NCI-H187 (cell line): ENCODE measurements around the gene EFHB.
"Not testable (repeated sequence)": the region's sequence is repeated elsewhere in the genome, so short reads cannot be mapped to it uniquely, and the experiment has no call there.

Experiments
- DNase-seq, 2 experiments: peaks; one replicate each; lab custom pipeline; 2025; lab: John Stamatoyannopoulos, UW

EFHB gene

GRCh38 chr3:19931180-19931692, 2.8 kb downstream of the EFHB start:
- DNase-seq, result no peak

DNA sequence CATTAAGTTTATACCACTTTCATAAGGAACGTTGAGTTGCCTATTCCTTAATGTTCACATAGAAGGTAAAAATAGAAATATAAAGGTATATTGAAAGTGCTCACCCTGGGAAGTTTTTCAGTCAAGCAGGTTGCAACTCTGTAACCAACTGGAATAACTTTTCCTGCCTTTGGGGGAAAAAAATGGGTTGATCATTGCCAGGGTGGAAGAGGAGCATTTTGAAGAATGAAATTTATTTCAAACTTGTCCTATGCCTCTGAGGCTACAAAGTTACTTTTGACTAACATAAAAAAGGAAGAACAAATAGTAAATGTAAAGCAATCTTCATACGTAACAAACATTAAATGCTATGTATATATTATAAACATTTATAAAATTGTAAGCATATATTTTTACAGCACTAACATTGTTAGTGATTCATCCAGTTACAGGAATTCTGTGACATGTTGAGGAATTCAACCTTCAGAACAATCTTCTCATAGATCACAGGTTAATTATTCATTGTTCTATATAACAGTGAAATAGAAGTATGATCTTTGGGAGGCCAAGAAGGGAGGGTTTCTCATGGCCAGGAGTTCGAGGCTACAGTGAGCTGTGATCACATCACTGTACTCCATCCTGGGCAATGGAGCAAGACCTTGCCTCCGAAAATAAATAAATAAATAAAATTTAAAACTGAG, 13.5 kb downstream of the EFHB start:
- DNase-seq, result no peak

DNA sequence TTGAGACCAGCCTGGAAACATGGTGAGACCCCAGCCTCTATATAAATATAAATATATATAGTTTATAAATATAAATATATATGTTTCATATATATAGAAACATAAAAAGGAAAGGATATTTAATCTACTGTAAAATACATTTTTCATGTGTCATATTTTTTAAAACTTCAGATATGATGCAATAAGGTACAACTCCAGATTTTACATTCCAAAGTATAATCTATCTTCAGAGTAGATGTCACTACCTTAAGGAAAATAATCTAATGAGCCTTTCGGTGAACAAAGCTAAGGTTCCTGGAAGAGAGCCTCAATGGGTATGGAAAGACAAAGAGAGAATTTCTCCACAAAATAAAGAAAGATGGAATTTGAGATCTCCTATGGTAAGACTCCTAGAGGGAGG, 16.9 kb downstream of the EFHB start:
- no peak for DNase-seq

DNA sequence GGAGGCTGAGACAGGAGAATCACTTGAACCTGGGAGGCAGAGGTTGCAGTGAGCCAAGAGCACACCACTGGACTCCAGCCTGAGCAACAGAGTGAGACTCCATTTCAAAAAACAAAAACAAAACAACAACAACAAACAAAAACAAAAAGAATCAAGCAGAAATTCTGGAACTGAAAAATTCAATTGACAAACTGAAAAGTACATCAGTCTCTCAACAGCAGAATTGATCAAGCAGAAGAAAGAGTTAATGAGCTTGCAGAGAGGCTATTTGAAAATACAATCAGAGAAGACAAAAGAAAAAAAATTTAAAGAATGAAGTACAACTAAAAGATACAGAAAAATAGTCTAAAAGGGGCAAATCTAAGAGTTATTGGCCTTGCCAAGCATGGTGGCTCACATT, 22.6 kb downstream of the EFHB start:
- DNase-seq, result no peak

DNA sequence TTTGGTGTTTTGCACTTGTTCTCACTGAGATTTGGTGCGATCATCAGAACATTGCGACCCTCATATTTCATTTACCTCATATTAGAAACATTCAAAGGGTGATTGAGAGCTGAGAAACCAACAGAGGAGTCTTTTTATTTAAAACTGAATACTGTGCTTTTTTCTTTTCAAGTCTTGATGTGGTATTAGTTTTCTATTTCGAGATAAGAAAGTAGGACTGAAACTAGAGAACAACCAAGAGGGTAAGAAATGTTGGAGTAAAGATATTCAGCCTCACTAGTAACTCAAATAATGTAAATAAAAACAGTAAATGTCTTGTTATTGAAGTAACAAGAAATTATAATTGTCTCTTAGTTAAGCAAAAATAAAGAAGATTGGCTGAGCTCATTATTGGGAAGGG, 26.5 kb downstream of the EFHB start:
- DNase-seq, result no peak

- DNase-seq, result no peak
Observed at GRCh38 chr3:19903649-19904048, 30.4 kb downstream of the EFHB start.

DNA sequence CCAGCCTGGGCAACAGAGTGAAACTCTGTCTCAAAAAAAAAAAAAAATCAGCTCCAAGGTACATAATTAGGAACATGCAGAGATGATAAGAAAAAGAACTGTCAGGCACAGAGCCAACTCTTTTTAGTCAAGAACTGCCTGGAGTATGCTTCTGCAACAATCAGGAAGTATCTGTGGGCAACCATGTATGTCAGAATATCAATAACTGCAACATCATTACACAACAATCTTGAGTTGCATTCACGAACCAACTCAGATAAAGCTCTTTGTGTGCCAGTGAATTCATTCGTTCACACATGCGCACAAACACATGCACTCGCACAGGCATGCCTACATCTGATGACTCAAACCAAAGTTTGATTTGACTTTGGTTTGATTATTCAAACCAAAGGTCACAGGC, 32.1 kb downstream of the EFHB start:
- DNase-seq, result no peak

DNA sequence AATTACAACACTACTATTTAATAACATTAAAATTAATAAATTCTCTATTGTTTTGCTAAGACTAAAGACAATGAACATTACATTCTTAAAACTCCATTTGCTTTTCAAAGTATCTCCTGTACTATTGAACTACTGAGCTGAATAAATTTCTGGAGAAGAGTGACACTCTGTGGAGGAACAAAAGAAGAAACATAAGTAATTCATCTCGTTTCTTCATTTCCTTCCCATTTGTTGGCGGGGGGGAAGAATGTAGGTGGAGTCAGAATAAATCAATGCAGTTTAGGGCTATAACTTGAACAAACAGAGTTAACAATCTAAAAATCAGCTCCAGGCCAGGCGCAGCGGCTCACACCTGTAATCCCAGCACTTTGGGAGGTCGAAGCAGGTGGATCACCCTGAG, 32.7 kb downstream of the EFHB start:
- DNase-seq, result no peak

DNA sequence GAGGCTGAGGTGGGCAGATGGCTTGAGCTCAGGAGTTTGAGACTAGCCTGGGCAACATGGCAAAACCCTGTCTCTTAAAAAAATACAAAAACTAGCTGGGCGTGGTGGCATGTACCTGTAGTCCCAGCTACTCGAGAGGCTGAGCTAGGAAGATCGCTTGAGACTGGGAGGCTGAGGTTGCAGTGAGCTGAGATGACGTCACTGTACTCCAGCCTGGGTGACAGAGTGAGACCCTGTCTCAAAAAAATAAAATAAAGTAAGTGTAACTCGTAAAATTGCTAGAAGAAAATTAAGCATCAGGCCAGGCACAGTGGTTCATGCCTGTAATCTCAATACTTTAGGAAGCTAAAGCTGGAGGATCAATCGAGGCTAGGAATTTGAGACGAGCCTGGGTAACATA, 34.2 kb downstream of the EFHB start:
- DNase-seq, result not testable (repeated sequence)

DNA sequence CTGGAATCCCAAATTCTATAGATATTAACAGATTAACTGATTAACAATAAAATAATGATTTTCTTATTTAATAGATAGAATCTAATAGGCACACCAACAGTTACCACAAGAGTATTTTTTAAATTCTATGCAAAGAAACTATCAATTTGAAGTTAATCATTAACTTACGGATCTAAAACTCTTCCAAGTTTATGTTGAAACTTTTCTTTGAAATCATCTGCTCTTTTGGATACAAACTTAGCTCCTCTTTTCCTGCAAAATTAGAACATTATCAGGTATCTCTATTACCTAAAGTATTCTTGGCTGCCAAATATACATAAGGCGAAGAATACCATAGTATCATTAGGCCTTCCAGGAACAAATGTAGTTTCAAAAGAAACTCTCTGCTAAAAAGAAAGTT, 34.8 kb downstream of the EFHB start:
- DNase-seq, result no peak

DNA sequence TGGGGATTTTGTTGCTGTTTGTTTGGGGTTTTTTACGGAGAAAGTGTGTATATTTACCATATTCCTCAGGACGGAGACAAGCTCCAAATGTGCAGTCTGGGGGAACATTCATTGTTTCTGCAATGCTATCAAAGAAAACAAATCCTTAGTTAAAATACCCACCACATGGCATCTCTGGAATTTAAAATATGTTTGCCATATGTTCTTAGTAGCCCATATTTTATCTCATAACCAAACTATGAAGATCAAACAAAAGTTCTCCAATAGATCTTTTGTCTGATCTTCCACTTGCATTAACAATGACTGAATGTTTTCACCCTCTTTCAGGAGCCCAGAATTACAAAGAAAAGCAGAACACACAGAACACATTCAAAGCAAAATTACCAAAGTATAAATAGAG, 35.3 kb downstream of the EFHB start:
- DNase-seq, result no peak

DNA sequence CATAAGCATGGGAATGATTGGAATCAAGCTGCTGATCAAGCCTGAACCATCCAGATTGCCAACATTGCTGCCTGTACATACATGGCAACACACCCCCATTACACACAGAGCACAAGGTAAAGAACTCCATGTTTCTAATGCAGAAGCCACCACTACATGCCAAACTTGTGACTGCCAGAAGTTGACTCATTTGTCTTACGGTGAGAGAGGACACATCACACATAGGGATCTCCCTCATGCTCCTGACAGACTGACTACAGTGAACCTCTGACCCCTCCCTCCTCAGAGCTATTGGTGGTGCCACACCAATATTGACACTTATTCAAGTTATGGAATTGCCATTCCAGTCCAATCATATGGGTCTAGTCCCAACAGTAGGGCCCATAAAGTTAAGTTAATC, 42.3 kb downstream of the EFHB start:
- no peak for DNase-seq

- no peak for DNase-seq
Observed at GRCh38 chr3:19888428-19889152, 45.4 kb downstream of the EFHB start.

GRCh38 chr3:19887122-19887521, 46.9 kb downstream of the EFHB start:
- DNase-seq, result not testable (repeated sequence)

DNA sequence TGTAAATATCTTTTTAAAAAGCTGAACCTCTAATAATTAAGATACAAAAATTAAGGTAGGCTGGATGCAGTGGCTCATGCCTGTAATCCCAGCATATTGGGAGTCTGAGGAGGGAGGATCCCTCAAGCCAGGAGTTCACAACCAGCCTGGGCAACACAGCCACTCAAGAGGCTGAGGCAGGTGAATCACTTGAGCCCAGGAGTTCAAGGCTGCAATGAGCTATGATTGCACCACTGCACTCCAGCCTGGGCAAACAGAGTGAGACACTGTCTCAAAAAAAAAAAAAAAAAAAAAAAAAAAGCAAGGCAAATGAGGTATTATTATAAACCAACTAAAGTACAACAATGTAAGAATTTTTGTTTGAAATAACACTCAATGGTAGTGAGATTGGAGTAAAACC, 47.6 kb downstream of the EFHB start:
- no peak for DNase-seq

DNA sequence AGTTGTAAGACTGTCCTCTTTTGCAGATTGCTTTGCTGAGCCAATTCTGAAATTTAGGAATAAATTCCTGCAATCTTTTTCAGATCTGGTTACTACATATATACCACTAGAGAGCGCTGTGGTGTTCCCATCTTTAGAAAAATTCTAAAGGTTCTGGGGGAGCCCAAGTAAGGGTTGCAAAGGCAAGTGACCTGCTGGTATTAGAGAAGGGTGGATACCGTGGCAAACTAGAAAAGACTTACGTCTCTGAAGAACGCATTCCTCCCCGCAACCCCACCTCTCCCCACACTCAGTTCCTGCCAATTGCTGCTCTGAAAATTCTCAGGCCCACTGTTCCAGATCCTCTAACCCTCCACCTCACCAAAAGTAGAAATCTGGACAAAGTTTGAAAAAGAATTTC, 48.5 kb downstream of the EFHB start:
- no peak for DNase-seq

- no peak for DNase-seq
Observed at GRCh38 chr3:19881852-19882251, 52.2 kb downstream of the EFHB start.

GRCh38 chr3:19881036-19881435, 53.0 kb downstream of the EFHB start:
- no peak for DNase-seq

DNA sequence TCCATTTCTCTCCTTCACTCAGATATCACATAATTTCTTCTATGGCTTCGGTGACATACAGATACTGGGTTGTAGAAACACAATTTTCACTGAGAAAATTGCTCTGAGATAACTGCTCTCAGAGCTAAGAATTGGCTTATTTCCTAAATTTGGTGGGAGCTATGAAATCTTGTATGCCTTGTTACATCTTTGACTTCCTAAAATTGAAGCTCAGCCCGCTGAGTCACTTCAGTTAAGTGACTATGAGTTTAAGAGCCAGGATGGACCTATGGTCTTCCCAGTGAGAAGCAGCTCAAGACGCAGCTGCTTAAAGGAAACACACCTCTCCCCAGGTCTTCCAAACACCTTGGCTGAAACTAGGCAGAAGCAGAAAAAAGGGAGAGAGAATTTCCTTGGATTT, 56.4 kb downstream of the EFHB start:
- DNase-seq, result no peak

DNA sequence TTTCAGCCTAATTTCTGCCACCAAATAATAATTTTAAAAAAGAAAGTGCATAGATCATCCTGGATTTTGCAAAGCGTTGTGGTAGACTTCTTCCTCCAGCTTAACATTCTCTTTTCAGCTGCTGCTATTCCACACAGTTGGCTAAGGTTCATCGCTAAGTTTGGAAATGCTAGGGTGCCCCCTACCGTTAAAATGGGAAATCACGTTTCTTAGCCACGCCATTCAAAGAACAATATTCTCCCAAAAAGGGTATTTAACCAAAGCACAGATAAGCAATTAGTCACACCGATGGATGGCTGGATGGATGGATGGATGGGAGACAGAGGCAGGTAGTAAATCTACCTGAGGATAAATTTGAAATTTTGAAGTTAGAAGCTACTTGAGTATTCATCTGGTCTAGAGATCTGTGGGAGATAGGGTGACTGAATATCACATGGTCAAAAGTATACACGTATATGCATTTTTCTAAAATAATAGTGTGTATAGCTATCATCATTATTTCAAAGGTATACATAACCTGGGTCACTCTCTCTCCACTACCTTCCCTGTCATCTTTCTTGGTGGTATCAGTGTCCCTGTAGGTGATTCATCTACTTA, 67.2 kb downstream of the EFHB start:
- DNase-seq, result peak; percentile 18 to 32

GRCh38 chr3:19855318-19855717, 78.7 kb downstream of the EFHB start:
- DNase-seq, result not testable (repeated sequence)

DNA sequence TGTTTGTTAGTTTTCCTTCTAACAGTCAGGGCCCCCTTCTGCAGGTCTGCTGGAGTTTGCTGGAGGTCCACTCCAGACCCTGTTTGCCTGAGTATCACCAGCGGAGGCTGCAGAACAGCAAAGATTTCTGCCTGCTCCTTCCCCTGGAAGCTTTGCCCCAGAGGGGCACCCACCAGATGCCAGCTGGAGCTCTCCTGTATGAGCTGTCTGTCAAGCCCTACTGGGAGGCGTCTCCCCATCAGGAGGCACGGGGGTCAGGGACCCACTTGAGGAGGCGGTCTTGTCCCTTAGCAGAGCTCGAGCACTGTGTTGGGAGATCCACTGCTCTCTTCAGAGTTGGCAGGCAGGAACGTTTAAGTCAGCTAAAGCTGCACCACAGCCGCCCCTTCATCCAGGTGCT, 87.4 kb downstream of the EFHB start:
- DNase-seq, result not testable (repeated sequence)
